ENCODE data around the gene ANKRD34C.

The ANKRD34C gene

DNA sequence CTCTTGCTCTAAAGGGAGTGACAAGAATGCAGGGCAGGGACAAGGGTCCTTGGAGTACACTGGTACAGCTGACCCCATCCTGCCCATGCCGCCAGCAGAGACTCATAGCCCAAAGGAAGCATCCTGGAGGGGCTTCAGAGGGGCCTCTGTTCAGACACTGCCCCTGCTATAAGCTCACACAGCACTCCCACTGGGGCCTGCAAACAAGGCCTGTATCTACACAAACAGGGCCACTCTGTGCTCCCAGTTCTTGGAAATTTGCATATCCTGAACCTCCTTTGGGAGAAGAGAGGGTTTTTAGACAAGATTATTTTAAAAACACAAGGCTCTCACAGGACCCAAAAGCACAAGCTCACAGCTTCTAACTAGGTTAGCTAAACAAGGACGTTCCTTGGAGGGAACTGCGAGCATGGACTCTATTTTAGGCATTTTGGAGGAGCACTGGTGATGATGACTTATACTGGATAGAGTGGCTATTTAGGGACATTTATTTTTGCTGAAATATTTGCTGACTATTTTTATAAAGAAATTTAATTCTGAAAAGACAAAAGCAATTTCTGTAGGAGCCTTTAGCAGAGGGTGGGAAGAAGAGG, 16.4 kb upstream of the ANKRD34C start:
- no peaks in the 10 kb centered on the region for H3K9me3 ChIP-seq (replicated peaks; ENCODE audit: insufficient read depth, low read length)
- H3K4me2 ChIP-seq (ENCODE audit: low read depth, low read length), result no peak overlapping the region
- no peak overlapping the region for H3K9ac ChIP-seq (ENCODE audit: low read length)
- H3K27ac ChIP-seq (ENCODE audit: low read length), result no peak overlapping the region
- H3K36me3 ChIP-seq (replicated peaks; ENCODE audit: insufficient read depth, low read length), result no peaks in the 10 kb centered on the region
- no peak for DNase-seq
- no peaks in the 10 kb centered on the region for H3F3A ChIP-seq (ENCODE audit: insufficient read depth, low read length)
- no peaks in the 10 kb centered on the region for H3K79me2 ChIP-seq (ENCODE audit: low read length)
- no peak overlapping the region for H3K4me3 ChIP-seq (ENCODE audit: low read length)
- H3K27me3 ChIP-seq (replicated peaks; ENCODE audit: insufficient read depth, low read length), result no peaks in the 10 kb centered on the region
- H4K20me1 ChIP-seq (ENCODE audit: insufficient read depth, low read length), result no peaks in the 10 kb centered on the region
- no peak overlapping the region for H2AFZ ChIP-seq (ENCODE audit: low read length)
- no peaks in the 10 kb centered on the region for H3K4me1 ChIP-seq (ENCODE audit: low read length)
- H3K9me2 ChIP-seq (replicated peaks; ENCODE audit: insufficient read depth, low read length), result no peaks in the 10 kb centered on the region
- no peak for TF ChIP-seq EZH2phosphoT487 (IDR thresholded peaks at IDR 0.05; ENCODE audit: low read length)
- TF ChIP-seq, protein P1, sequence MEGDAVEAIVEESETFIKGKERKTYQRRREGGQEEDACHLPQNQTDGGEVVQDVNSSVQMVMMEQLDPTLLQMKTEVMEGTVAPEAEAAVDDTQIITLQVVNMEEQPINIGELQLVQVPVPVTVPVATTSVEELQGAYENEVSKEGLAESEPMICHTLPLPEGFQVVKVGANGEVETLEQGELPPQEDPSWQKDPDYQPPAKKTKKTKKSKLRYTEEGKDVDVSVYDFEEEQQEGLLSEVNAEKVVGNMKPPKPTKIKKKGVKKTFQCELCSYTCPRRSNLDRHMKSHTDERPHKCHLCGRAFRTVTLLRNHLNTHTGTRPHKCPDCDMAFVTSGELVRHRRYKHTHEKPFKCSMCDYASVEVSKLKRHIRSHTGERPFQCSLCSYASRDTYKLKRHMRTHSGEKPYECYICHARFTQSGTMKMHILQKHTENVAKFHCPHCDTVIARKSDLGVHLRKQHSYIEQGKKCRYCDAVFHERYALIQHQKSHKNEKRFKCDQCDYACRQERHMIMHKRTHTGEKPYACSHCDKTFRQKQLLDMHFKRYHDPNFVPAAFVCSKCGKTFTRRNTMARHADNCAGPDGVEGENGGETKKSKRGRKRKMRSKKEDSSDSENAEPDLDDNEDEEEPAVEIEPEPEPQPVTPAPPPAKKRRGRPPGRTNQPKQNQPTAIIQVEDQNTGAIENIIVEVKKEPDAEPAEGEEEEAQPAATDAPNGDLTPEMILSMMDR (IDR thresholded peaks at IDR 0.05; ENCODE audit: low read length), result no peak
- TF ChIP-seq EZH2 (optimal IDR thresholded peaks at IDR 0.05; ENCODE audit: low read depth, low read length), result no peak

DNA sequence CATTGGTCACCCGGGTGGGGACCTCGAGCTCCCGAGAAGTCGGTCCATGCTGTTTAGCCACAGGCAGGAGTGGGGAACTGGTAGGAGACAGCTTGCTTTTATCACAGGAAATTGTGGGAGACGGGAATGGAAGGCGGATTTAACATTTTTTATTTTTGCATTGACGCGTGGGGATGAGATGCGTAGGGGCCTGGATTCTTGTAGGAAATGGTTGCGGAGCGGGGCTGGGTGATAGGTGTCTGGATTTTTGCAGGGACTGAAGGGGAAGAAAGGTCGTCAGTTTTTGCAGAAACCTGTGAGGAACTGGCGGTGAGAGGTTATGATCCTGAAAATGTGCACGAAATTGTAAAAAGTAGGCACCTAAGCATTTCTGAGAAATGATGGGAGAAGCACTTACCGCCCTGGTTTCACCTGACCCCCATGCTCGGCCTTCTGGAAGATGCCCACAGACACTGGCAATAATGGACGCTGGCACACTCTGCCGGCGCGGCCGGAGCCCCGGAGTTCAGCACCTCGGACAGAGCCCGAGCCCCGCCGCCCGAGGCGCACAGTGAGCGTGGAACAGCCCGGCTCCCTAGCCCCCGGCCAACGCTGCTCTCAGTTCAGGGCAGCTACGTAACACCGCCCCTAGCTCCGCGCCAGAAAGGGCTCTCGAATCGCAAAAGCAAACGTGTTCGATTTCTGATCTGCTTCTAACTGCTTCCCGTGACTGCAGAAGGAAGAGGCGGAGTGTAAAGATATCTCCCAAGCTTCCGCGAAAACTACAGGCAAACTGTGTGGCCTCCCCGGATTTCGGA, 928 bp downstream of the ANKRD34C start:
- Histone ChIP-seq H3K9me3 (replicated peaks; ENCODE audit: insufficient read depth, low read length) (no peaks in the 10 kb centered on the region), H3K79me2 (ENCODE audit: low read length) (no peaks in the 10 kb centered on the region), H4K20me1 (ENCODE audit: insufficient read depth, low read length) (no peaks in the 10 kb centered on the region), H3F3A (ENCODE audit: insufficient read depth, low read length) (no peaks in the 10 kb centered on the region), H3K27me3 (replicated peaks; ENCODE audit: insufficient read depth, low read length) (no peaks in the 10 kb centered on the region), H3K9ac (ENCODE audit: low read length) (no peak overlapping the region), H3K4me3 (ENCODE audit: low read length) (no peak overlapping the region), H3K9me2 (replicated peaks; ENCODE audit: insufficient read depth, low read length) (no peaks in the 10 kb centered on the region), H3K27ac (ENCODE audit: low read length) (no peak overlapping the region), H3K4me1 (ENCODE audit: low read length) (no peaks in the 10 kb centered on the region), H2AFZ (ENCODE audit: low read length) (no peak overlapping the region), H3K4me2 (ENCODE audit: low read depth, low read length) (no peak overlapping the region), H3K36me3 (replicated peaks; ENCODE audit: insufficient read depth, low read length) (no peaks in the 10 kb centered on the region)
- TF ChIP-seq EZH2 (optimal IDR thresholded peaks at IDR 0.05; ENCODE audit: low read depth, low read length) (no peak), EZH2phosphoT487 (IDR thresholded peaks at IDR 0.05; ENCODE audit: low read length) (no peak)
- TF ChIP-seq, protein P1 (IDR thresholded peaks at IDR 0.05; ENCODE audit: low read length), result no peak
- peak; percentile 28 for DNase-seq

DNA sequence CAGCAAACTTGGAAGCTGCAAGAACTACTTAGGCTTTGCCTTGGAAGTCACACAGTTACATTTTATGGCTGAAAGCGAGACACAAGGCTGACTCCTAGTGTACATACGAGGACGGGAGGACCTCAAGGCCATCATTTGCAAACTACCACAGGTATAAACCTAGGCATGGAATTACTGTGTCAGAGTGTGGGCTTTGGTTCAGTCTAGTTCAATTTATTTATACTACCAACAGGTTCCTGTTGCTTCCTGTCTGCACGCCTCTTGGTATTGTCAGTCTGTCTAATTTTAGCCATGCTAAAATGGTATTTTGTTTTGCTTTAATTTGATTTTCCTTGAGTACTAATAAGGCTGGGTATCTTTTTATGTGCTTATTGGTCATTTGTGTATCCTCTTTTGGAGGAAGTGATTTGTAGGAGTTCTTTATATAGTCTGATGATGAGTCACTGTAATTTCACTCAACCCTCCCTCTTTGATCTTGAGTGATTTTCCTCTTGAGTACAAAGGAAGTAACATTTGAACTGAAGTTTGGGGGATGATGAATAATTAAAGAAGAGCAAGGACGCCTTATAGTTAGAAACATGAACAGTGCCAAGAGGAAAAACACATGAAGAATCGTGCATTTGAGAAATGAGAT, 8.2 kb downstream of the ANKRD34C start:
- TF ChIP-seq EZH2 (optimal IDR thresholded peaks at IDR 0.05; ENCODE audit: low read depth, low read length), result no peak
- no peak for TF ChIP-seq EZH2phosphoT487 (IDR thresholded peaks at IDR 0.05; ENCODE audit: low read length)
- TF ChIP-seq, protein P1 (IDR thresholded peaks at IDR 0.05; ENCODE audit: low read length), result no peak
- Histone ChIP-seq H3K9ac (ENCODE audit: low read length) (no peak overlapping the region), H3K4me3 (ENCODE audit: low read length) (no peak overlapping the region), H3K4me2 (ENCODE audit: low read depth, low read length) (no peak overlapping the region), H3K9me2 (replicated peaks; ENCODE audit: insufficient read depth, low read length) (no peaks in the 10 kb centered on the region), H4K20me1 (ENCODE audit: insufficient read depth, low read length) (no peaks in the 10 kb centered on the region), H3K9me3 (replicated peaks; ENCODE audit: insufficient read depth, low read length) (no peaks in the 10 kb centered on the region), H3K27me3 (replicated peaks; ENCODE audit: insufficient read depth, low read length) (no peaks in the 10 kb centered on the region), H3K4me1 (ENCODE audit: low read length) (peaks cover 10% of the 10 kb centered on the region; the same call in 1 of the 2 replicates), H3F3A (ENCODE audit: insufficient read depth, low read length) (no peaks in the 10 kb centered on the region), H3K79me2 (ENCODE audit: low read length) (no peaks in the 10 kb centered on the region), H3K27ac (ENCODE audit: low read length) (no peak overlapping the region), H3K36me3 (replicated peaks; ENCODE audit: insufficient read depth, low read length) (no peaks in the 10 kb centered on the region), H2AFZ (ENCODE audit: low read length) (no peak overlapping the region)
- DNase-seq, result no peak

Measured in MM.1S (cell line).